ENCODE measurements around the gene SNRNP35. TPM values are rescaled to one million over a fixed set of nuclear protein-coding genes. Genes with fewer than 3 reads are reported as not detected.
A peak's percentile ranks its signal among the peaks of the same experiment; 100 is the strongest.

The SNRNP35 gene
- total and polyA plus RNA-seq, 9 of the 15 experiments (the other 6 are each of a cell fraction or from before 2014, with no cell fraction given): 17.7 to 41.0 (median 25.5) TPM

- TF ChIP-seq CREB3 (tag; conservative IDR thresholded peaks at IDR 0.05; ENCODE audit: low read depth) (no peak), HIVEP1 (CRISPR knock-in tag; IDR thresholded peaks at IDR 0.05) (no peak), PTTG1 (tag; IDR thresholded peaks at IDR 0.05; ENCODE audit: low read depth) (no peak), RREB1 (CRISPR knock-in tag; IDR thresholded peaks at IDR 0.05) (no peak), SIN3B (IDR thresholded peaks at IDR 0.05; ENCODE audit: low read depth) (peak; percentile 82), ZNF431 (CRISPR knock-in tag; IDR thresholded peaks at IDR 0.05) (peak; percentile 65), SMARCC2 (IDR thresholded peaks at IDR 0.05; ENCODE audit: low read depth) (no peak), PHTF2 (CRISPR knock-in tag; IDR thresholded peaks at IDR 0.05) (no peak), PCBP1 (IDR thresholded peaks at IDR 0.05; ENCODE audit: low read depth, low read length, poor library complexity, severe bottlenecking) (no peak), ZNF583 (CRISPR knock-in tag; IDR thresholded peaks at IDR 0.05) (no peak), ZNF280B (CRISPR knock-in tag; IDR thresholded peaks at IDR 0.05) (no peak), ESRRB (CRISPR knock-in tag; IDR thresholded peaks at IDR 0.05; ENCODE audit: borderline replicate concordance) (no peak), ARNT (IDR thresholded peaks at IDR 0.05) (no peak), FOSL1 (tag; conservative IDR thresholded peaks at IDR 0.05) (peak; percentile 31; the same call in 1 of the 2 replicates)
- TF ChIP-seq, protein P1, sequence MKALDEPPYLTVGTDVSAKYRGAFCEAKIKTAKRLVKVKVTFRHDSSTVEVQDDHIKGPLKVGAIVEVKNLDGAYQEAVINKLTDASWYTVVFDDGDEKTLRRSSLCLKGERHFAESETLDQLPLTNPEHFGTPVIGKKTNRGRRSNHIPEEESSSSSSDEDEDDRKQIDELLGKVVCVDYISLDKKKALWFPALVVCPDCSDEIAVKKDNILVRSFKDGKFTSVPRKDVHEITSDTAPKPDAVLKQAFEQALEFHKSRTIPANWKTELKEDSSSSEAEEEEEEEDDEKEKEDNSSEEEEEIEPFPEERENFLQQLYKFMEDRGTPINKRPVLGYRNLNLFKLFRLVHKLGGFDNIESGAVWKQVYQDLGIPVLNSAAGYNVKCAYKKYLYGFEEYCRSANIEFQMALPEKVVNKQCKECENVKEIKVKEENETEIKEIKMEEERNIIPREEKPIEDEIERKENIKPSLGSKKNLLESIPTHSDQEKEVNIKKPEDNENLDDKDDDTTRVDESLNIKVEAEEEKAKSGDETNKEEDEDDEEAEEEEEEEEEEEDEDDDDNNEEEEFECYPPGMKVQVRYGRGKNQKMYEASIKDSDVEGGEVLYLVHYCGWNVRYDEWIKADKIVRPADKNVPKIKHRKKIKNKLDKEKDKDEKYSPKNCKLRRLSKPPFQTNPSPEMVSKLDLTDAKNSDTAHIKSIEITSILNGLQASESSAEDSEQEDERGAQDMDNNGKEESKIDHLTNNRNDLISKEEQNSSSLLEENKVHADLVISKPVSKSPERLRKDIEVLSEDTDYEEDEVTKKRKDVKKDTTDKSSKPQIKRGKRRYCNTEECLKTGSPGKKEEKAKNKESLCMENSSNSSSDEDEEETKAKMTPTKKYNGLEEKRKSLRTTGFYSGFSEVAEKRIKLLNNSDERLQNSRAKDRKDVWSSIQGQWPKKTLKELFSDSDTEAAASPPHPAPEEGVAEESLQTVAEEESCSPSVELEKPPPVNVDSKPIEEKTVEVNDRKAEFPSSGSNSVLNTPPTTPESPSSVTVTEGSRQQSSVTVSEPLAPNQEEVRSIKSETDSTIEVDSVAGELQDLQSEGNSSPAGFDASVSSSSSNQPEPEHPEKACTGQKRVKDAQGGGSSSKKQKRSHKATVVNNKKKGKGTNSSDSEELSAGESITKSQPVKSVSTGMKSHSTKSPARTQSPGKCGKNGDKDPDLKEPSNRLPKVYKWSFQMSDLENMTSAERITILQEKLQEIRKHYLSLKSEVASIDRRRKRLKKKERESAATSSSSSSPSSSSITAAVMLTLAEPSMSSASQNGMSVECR (CRISPR knock-in tag; IDR thresholded peaks at IDR 0.05): peak; percentile 92
Measured at GRCh38 chr12:123457980-123458779, at the start of gene SNRNP35 (continued).

All from K562 (cell line).